SK-N-SH (cell line): ENCODE measurements around the gene POC1B.

Experiments used
- CTCF ChIP-seq: fragments of 200-600 bp; sonication (generic); IDR thresholded peaks from 2 replicates; pipeline ENCODE4 v1.6.1; 2017; ENCODE audit warnings: antibody characterized with exemption, mild to moderate bottlenecking, moderate library complexity
- EP300 ChIP-seq, 2 experiments: IDR thresholded peaks; 2 replicates each; pipeline versions ENCODE4 v1.4.0 to v1.6.1; 2012; ENCODE audit warnings: borderline replicate concordance in 1 of 2, low read depth in 1 of 2, low read length in 1 of 2
- EZH2phosphoT487 ChIP-seq: fragments of 200-600 bp; sonication (generic); IDR thresholded peaks from 2 replicates; pipeline ENCODE4 v1.6.1; 2017; ENCODE audit warnings: low read depth, mixed run types, mild to moderate bottlenecking, antibody characterized with exemption, moderate library complexity, borderline replicate concordance
- GATA2 ChIP-seq: sonication (generic); formaldehyde crosslinking; IDR thresholded peaks from 2 replicates; pipeline ENCODE4 v1.5.0; 2020; ENCODE audit warnings: mild to moderate bottlenecking, missing genetic modification reagents
- NRF1 ChIP-seq: IDR thresholded peaks from 2 replicates; pipeline ENCODE4 v1.6.1; 2012; ENCODE audit warnings: low read depth, mild to moderate bottlenecking, low read length
- PBX3 ChIP-seq: IDR thresholded peaks from 2 replicates; pipeline ENCODE4; 2012
- POLR2AphosphoS5 ChIP-seq: IDR thresholded peaks from 2 replicates; pipeline ENCODE4 v1.6.1; 2012; ENCODE audit warnings: low read depth, low read length
- RAD21 ChIP-seq: IDR thresholded peaks from 2 replicates; pipeline ENCODE4 v1.6.1; 2012; ENCODE audit warnings: mild to moderate bottlenecking, low read length
- RCOR1 ChIP-seq: fragments of 150-350 bp; IDR thresholded peaks from 2 replicates; pipeline ENCODE4 v1.6.1; 2017; ENCODE audit warnings: antibody characterized with exemption, low read length
- REST ChIP-seq: IDR thresholded peaks from 2 replicates; pipeline ENCODE4 v1.6.1; 2012; ENCODE audit warnings: mild to moderate bottlenecking, low read depth, low read length, moderate library complexity
- RFX5 ChIP-seq: IDR thresholded peaks from 2 replicates; pipeline ENCODE4 v1.6.1; 2012; ENCODE audit warnings: mild to moderate bottlenecking, improper control_type of control experiment, low read length
- SIN3A ChIP-seq: IDR thresholded peaks from 2 replicates; pipeline ENCODE4 v1.6.1; 2012; ENCODE audit warnings: low read depth, mild to moderate bottlenecking, low read length, moderate library complexity, borderline replicate concordance
- TAF1 ChIP-seq: IDR thresholded peaks from 2 replicates; pipeline ENCODE4 v1.6.1; 2012; ENCODE audit warnings: low read depth, mild to moderate bottlenecking, low read length, moderate library complexity, borderline replicate concordance

- no peak for TF ChIP-seq CTCF
- no peak for TF ChIP-seq RFX5
- TF ChIP-seq EP300 (IDR thresholded peaks at IDR 0.05; ENCODE audit: borderline replicate concordance in 1 of 2, low read depth in 1 of 2, low read length in 1 of 2) = no peak
- no peak for TF ChIP-seq POLR2AphosphoS5
- TF ChIP-seq TAF1 = no peak
- TF ChIP-seq SIN3A = no peak
- TF ChIP-seq NRF1 = no peak
- no peak for TF ChIP-seq EZH2phosphoT487
- no peak for TF ChIP-seq GATA2
- TF ChIP-seq PBX3 = no peak
- no peak for TF ChIP-seq RCOR1
- no peak for TF ChIP-seq REST
- no peak for TF ChIP-seq RAD21
Observed at GRCh38 chr12:89427508-89428156, 98.2 kb downstream of the POC1B start.
